HG02763 (cell line): ENCODE measurements around the gene KCNJ1.

Experiments
- ATAC-seq: cut with Tn5 transposase; IDR thresholded peaks from one replicate; pipeline ENCODE4 v1.9.1; 2021; ENCODE audit warnings: mild to moderate bottlenecking, moderate library complexity; ENCODE audit not compliant: unreplicated experiment

The KCNJ1 gene

DNA sequence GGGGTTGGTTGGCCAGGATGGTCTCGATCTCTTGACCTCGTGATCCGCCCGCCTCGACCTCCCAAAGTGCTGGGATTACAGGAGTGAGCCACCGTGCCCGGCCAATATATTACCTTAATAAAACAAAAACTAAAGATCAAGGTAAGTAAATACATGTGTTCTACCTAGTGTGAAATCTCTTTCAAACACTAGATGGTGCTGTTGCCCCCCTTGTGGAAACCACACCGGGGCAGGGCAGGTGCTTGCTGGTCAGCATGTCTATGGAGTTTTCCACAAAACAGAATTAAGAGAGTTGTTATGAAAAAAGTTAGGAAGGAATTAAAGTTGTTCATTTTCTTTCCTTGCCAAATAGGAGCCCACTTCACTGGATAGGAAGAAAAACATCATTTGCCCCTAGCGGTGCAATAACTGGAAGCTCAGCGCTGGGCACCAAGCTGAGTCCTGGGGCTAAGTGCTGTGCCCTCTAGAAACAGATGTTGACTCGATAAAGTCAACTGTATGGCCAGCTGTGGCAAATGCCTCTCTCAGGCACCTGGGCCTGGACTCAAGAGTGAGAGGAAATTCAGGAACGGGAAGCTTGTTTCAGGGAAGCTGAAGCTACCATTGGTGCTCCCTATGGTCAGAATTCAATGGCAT, 17.7 kb upstream of the KCNJ1 start:
- peak; percentile 72 for ATAC-seq

GRCh38 chr11:128884054-128884453, 17.0 kb upstream of the KCNJ1 start:
- ATAC-seq, result no peak

DNA sequence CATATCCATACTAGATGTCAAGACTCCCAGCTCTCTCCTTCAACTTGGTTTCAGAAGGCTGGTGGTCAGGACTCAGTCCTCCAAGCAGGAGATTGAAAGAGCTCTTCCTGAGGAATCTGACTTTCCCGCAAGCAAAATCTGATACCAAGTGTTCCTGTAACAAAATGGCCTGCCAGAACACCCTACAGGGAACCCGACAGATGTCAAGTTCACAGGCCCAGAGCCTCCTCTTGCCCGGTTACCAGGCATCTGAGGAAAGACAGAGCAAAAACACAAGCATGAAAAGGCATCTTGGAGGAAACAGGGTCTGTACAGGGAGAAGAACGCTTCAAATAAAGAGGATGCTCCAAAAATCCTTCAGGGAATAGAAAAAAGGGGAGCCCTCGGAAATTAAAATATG, 15.4 kb upstream of the KCNJ1 start:
- ATAC-seq, result no peak

DNA sequence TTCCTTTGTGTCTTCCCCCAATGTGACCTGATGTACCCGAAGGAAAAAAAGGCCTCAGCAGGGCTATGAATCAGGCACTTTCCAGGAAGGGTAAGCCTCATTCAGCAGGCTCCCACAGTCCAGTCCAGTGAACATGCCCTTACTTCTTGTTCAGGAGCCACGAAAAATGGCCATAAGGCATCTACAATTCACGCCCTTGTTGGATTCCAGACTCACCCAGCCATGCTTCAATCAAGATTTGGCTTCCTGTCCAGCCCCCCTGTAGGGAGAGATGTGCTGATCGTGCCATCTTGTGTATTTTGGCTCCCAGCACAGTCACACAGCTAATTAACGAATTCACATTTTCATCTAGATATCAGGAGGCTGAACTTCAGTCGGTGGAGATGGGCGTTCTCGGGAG, 14.1 kb upstream of the KCNJ1 start:
- ATAC-seq, result no peak

GRCh38 chr11:128879817-128880216, 12.7 kb upstream of the KCNJ1 start:
- ATAC-seq, result no peak

DNA sequence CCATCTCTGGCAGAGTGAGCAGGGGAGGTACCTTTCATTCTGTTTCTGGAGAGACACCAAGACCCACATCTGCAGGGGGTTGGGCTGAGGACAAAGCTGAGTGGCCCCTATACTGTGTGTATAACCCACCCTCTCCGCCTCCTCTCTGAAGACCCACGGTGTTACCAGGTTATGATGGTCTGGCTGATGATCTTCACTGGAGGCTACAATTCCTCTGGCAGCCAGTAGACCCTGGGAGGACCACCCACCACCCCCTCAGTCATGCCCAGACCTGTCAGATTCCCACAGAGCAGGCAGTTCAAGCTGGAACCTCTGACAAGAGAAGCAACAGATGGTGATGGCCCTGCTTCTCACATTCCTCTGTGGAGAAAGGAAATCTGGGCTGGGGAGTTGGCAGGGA, 11.4 kb upstream of the KCNJ1 start:
- ATAC-seq, result no peak

- no peak for ATAC-seq
These were observed 10.6 kb upstream of the KCNJ1 start for GRCh38 chr11:128877726-128878125.

- no peak for ATAC-seq
These were observed 9.1 kb upstream of the KCNJ1 start for GRCh38 chr11:128876133-128876650.

- no peak for ATAC-seq
These were observed 7.3 kb upstream of the KCNJ1 start for GRCh38 chr11:128874427-128874826.

DNA sequence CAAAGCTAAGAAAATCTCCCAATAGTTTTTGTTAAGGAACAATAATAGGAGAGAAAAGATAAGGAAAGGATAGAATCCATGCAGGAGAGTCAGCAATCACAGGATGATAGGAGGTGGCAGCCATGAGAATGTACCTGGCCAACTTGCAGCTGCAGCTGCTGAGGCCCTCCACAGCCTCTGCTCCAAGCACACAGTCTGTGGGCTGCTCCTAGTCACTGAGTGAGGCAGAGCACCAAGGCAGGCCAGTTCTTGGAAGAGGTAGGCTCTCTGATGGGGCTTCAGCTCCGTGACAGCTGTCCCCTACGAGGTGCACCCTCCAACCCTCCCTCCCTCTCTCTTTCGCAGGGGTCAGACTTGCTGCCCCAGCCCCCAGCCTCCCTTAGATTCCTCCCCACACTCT, 5.5 kb upstream of the KCNJ1 start:
- no peak for ATAC-seq

DNA sequence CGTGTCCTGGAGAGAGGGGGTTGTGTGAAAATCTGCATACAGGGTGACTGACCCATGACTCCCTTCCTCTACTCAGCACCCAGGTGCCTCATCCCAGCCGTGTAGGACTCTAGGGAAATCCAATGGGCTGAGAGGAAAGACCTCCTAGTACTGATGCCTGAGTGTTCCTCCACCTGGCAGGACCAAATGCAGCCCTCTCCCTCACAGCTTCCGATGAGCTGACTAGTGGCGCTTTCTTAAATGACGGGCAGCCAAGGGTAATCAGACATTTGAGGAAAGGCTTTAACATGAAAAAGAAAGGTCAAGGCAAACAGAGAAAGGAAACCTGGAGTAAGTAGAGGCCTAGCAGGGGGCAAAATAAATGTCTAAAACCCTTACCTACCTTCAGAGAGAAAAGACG, 5.0 kb upstream of the KCNJ1 start:
- no peak for ATAC-seq

- ATAC-seq, result no peak
These were observed 4.1 kb upstream of the KCNJ1 start for GRCh38 chr11:128871168-128871610.

- no peak for ATAC-seq
These were observed 2.0 kb upstream of the KCNJ1 start for GRCh38 chr11:128868841-128869671.

- ATAC-seq, result no peak
These were observed 1.6 kb downstream of the KCNJ1 start for GRCh38 chr11:128865490-128865889.

DNA sequence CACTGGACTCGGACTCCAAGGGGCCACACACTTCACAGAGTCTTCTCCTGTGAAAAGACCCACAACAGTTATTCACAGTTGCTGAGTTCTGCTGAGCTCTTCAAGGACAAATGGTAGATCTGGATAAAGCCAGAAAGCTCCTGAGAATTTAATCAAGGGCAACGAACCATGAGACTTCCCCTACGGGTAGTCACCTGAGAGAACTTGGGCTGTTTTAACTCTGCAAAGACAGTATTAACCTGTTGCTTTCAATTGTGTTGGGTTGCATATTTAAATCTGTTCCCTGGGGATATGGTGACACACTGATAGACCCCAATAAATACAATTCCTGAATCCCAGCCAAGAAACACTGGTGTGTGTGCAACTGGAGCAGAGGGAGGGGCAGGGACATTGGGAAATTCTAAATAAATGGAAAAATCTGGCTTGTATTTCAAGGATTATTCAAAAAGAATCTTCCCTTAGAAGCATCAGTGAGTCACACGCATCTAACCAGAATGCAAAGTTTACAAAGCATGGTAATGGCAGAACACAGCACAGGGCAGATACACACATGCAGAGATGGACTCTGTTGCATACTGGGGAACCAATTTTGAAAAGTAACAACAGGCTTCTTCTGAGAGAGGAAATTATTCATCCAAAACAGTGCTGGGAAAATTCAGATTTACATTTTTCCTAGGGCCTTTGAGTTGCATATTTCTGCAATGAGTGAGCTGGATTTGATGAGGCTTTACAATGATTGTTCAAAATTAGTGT, 4.0 kb downstream of the KCNJ1 start:
- no peak for ATAC-seq

DNA sequence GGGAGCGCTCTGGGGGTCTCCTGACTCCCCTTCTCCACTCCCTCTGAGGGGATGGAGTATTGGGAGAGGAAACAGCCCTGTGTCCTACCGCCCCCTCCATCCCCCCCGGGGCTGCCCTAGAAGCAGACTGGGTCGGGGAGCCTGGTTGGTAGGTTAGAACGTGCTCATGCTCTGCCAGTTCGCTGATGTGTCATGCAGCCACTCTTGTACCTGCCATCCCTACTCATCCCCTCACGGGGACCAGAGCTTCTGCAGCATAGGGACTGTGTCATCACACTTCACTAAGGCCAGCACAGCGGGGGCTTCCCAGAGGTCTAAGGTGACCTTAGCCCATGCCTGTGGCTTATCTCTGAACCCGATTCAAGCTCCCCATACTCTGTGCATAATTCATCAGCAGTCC, 4.7 kb downstream of the KCNJ1 start:
- ATAC-seq, result no peak

DNA sequence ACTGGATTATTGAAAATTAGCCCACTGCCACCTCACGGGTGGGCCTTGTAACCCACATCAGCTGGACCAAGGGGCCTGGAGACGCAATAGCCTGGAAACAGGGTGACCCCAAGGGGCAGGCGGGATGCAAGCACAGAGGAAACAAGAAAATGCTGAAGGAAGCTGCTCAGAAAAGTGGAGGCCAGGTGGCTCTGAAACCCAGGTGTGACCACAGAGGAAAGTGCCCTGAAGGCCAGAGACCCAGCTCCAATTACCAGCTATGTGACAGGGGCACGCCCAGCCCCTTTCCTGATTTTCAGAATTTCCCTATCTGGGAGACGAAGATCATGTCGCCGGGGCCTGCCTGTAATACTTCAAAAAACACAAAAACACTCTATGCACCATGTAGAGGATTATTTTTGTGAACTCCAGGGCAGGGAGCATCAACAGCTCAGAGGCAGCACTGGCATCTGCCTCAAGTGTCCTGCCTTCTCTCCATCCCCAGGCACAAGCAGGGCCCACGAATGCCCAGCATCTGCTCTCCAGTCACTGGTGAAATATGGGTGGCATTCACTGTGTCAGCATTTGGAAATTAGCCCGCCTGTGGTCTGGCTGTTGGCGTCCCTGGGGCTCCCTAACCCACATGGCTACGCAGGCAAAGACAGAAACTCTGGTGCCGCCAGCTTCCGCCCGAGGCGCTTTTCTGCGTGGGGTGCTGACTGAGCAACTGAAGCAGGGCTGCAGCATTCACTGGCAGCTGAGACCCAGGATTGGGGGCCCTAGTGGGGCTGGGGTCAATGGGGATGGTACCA, 6.3 kb downstream of the KCNJ1 start:
- ATAC-seq, result no peak

DNA sequence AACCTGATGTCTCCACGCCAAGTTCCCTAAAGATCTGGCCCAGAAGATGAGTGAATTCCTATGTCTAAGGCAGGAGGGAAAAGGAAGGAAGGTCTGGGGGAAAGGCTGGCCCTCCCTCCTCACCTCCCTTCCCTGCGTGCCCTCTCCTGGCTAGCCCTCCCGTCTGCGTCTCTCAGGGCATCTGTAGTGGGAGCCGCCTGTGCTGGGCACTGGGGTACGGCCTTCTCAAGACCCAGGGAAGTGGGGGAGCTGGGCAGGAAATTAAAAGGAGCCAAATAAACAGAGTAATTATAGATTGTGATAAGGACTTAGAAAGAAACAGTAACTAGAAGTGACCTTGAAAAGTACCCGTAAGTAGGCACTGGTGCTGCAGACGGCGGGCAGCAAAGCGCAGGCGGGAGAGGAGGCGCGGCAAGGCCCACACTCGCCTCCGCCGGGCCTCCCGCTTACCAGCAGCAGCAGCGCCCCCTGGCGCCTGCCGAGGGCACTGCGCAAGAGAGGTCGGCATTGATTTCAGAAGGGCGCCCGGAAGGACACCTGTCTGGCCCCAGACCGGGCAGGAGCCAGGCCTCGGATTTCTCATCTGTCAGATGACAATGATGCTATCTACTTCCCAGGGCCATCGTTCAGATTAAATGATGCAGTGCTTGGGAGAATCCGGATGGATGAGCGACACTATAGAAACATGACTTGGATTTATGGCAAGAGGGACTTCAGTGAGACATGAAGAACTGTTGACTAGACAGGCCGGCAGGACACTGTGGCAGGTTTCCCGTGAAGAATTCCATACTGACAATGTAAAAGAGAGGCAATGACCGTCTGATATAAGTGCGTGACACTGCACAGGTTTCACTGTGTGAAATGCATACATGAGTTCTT, 7.3 kb downstream of the KCNJ1 start:
- ATAC-seq, result peak; percentile 81

DNA sequence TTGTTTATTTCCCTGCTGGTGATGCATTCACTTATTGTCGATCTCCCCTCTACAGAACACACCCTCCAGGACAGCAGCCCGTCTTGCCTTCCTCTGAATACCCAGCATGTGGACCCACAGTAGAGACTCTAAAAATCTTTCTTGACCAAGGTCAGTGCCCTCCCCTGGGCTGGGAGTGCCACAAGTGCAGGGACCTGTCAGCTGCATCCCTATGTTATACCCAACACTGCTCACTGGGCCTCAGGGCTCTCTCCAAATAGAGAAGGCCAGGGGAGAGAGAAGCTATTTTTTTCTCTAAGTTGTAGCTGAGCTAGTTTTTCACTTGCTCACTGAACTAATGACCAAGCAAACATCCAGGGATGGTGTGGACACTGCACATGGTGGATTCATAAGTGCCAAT, 9.8 kb downstream of the KCNJ1 start:
- no peak for ATAC-seq

- ATAC-seq, result no peak
These were observed 10.9 kb downstream of the KCNJ1 start for GRCh38 chr11:128856241-128856640.
